Body of pancreas (tissue), 4 donors: ENCODE data around the gene RMRP. TPM values are rescaled to one million over a fixed set of nuclear protein-coding genes. Genes with fewer than 3 reads are reported as not detected.

Experiments
- ATAC-seq: fragments of 150-250 bp; one replicate; pipeline ENCODE4 v1.9.1; 2016
- DNase-seq, 4 donors: peaks; one replicate each; pipeline ENCODE4 v3.0.0-alpha.2; 2019
- H3K27ac ChIP-seq, 4 donors: fragments of 200-600 bp; sonication (generic); 1 replicate in 3 of 4; 2 replicates in 1 of 4; pipeline versions ENCODE4 v1.5.1 to v1.6.1; 2016 to 2019; ENCODE audit warnings: mild to moderate bottlenecking in 1 of 4, mixed read lengths in 1 of 4, moderate library complexity in 1 of 4
- H3K27me3 ChIP-seq, 2 donors: fragments of 200-600 bp; sonication (generic); one replicate each; pipeline ENCODE4 v1.6.0; 2016; ENCODE audit warnings: mild to moderate bottlenecking in 1 of 2
- H3K36me3 ChIP-seq, 2 donors: fragments of 200-600 bp; sonication (generic); replicated peaks in 1 of 2; 2 replicates each; pipeline ENCODE4 v1.5.1; 2016; ENCODE audit warnings: low read depth in 2 of 2; ENCODE audit not compliant: insufficient read depth in 1 of 2
- H3K4me1 ChIP-seq: fragments of 200-600 bp; sonication (generic); one replicate; pipeline ENCODE4 v1.6.0; 2016
- H3K4me3 ChIP-seq, 2 donors: fragments of 200-600 bp; sonication (generic); 1 replicate in 1 of 2; 2 replicates in 1 of 2; pipeline ENCODE4 v1.5.1; 2016 to 2019
- H3K9me3 ChIP-seq, 3 donors: fragments of 200-600 bp; sonication (generic); 1 replicate in 2 of 3; 2 replicates in 1 of 3; pipeline ENCODE4 v1.5.1; 2016
- POLR2A ChIP-seq, 3 donors: fragments of 450-650 bp; IDR thresholded peaks; one replicate each; pipeline ENCODE4 v1.6.1; 2016; ENCODE audit warnings: antibody characterized with exemption in 3 of 3, mild to moderate bottlenecking in 2 of 3
- WGBS, 2 donors: methylation state at CpG; one replicate each; pipeline ENCODE4 v1.1.5; 2017; 5-methylcytosine and 5-hydroxymethylcytosine counted together
- intact Hi-C: fragments of 100-400 bp; cut with DNase I; formaldehyde crosslinking; loops from one replicate; pipeline ENCODE4 v1.15.1; 2023
- microRNA-seq, 2 donors: library from miRNA; unstranded; fragments of <30 nt; microRNA quantifications; one replicate each; pipeline ENCODE4, GENCODE V29; 2016; ENCODE audit warnings: borderline number of aligned reads in 2 of 2, borderline replicate concordance in 2 of 2
- small RNA-seq: library from RNA; depleted of rRNA; stranded (forward); fragments of <200 nt; gene quantifications from one replicate; pipeline ENCODE3, GENCODE V24; 2016
- total RNA-seq, 2 donors: library from RNA; depleted of rRNA; stranded (reverse); fragments of >200 nt; gene quantifications; one replicate each; pipeline ENCODE4 v1.1.0, GENCODE V29; 2016
- TF ChIP-seq, protein P1 (sequence below), 7 experiments: fragments of 450-650 bp in 4 of 7; fragments of 200-600 bp in 3 of 7; sonication (generic) in 3 of 7; IDR thresholded peaks; one replicate each; pipeline ENCODE4 v1.5.1; 2016 to 2019; ENCODE audit warnings: antibody characterized with exemption in 7 of 7

Gene RMRP
- total RNA-seq, 2 donors from 2014 or later: 887 to 2,577 TPM

GRCh38 chr9:35609820-35610163 lies 48.0 kb downstream of the RMRP start:
- Histone ChIP-seq H3K9me3 (no peaks in the 10 kb centered on the region), H3K27ac (no peak overlapping the region), H3K36me3 (peaks cover 0 to 2% of the 10 kb centered on the region in 2 donors), H3K4me1 (peaks cover 14% of the 10 kb centered on the region), H3K4me3 (no peak overlapping the region), H3K27me3 (no peaks in the 10 kb centered on the region)
- intact Hi-C loops: no loop called here
- WGBS, 2 donors: 87 to 90% methylated on average over 10 to 13 of the region's 13 CpGs
- TF ChIP-seq POLR2A (IDR thresholded peaks at IDR 0.05): no peak
- TF ChIP-seq, protein P1, sequence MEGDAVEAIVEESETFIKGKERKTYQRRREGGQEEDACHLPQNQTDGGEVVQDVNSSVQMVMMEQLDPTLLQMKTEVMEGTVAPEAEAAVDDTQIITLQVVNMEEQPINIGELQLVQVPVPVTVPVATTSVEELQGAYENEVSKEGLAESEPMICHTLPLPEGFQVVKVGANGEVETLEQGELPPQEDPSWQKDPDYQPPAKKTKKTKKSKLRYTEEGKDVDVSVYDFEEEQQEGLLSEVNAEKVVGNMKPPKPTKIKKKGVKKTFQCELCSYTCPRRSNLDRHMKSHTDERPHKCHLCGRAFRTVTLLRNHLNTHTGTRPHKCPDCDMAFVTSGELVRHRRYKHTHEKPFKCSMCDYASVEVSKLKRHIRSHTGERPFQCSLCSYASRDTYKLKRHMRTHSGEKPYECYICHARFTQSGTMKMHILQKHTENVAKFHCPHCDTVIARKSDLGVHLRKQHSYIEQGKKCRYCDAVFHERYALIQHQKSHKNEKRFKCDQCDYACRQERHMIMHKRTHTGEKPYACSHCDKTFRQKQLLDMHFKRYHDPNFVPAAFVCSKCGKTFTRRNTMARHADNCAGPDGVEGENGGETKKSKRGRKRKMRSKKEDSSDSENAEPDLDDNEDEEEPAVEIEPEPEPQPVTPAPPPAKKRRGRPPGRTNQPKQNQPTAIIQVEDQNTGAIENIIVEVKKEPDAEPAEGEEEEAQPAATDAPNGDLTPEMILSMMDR (IDR thresholded peaks at IDR 0.05): no peak
- no peak for ATAC-seq
- peak in 1 of 4 donors; percentile 20 for DNase-seq

GRCh38 chr9:35609001-35609819 lies 48.6 kb downstream of the RMRP start:
- H3K36me3 ChIP-seq: peaks cover 0 to 2% of the 10 kb centered on the region in 2 donors
- 87 to 91% methylated on average over 13 to 30 of the region's 31 CpGs for WGBS, 2 donors
- TF ChIP-seq, protein P1 (IDR thresholded peaks at IDR 0.05): no peak
- no peak for TF ChIP-seq POLR2A (IDR thresholded peaks at IDR 0.05)
- DNase-seq: no peak
- no peak for ATAC-seq
- no peaks in the 10 kb centered on the region for H3K27me3 ChIP-seq
- no peak overlapping the region for H3K4me3 ChIP-seq
- H3K9me3 ChIP-seq: no peaks in the 10 kb centered on the region
- H3K4me1 ChIP-seq: peaks cover 14% of the 10 kb centered on the region
- intact Hi-C loops: no loop called here
- H3K27ac ChIP-seq: no peak overlapping the region

DNA sequence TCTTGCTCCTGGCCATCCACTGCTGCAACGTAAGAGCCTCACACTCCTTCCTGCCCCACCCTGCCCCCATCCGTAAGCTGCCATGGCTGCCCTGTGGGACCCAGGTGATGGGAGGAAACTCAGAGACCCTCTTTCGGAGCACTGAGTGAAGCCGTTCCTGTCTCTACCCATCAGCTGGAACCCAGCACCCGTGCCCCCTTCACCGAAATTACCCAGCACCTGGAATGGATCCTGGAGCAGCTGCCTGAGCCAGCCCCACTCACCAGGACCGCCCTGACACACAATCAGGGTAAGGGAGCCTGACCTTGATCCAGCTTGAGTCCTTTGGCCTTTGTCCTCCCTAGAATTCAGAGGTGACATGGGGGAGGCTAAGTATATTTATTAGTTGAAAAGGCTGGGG lies 49.6 kb downstream of the RMRP start:
- no peak overlapping the region for H3K27ac ChIP-seq
- 92% methylated on average over 7 of the region's 7 CpGs for WGBS, 2 donors
- DNase-seq (no peak), ATAC-seq (no peak)
- H3K9me3 ChIP-seq: no peaks in the 10 kb centered on the region
- intact Hi-C loops: no loop called here
- no peaks in the 10 kb centered on the region for H3K27me3 ChIP-seq
- no peak overlapping the region for H3K4me3 ChIP-seq
- H3K4me1 ChIP-seq: peaks cover 19% of the 10 kb centered on the region
- peaks cover 0 to 2% of the 10 kb centered on the region in 2 donors for H3K36me3 ChIP-seq
- TF ChIP-seq, protein P1 (IDR thresholded peaks at IDR 0.05): no peak
- no peak for TF ChIP-seq POLR2A (IDR thresholded peaks at IDR 0.05)

Small RNAs within 50 kb of the gene (microRNA-seq; reads per million reads assigned to microRNA genes)
- 0 to 0.93 reads per million in 2 donors for gene MIR4667

Small RNAs within 50 kb of the gene (small RNA-seq; reads per million reads assigned to genes)
- gene MIR4667 (not detected), gene RMRP (not detected), gene RN7SL22P (not detected)

Other genes with a start within 250 kb of the RMRP start
- 10 to 100 TPM; 16.9 to 27.4 TPM for gene RUSC2, start 167.9 kb downstream of the RMRP start, total RNA-seq
- gene TESK1, start 52.8 kb downstream of the RMRP start, total RNA-seq: 10 to 100 TPM; 13.0 to 20.1 TPM
- gene CD72, start 39.6 kb downstream of the RMRP start, total RNA-seq: 1 to 10 TPM; 3.3 to 3.9 TPM
- under 1 TPM in 1 of 2 donors, not detected in 1; 0.26 TPM for gene SIT1, start 7.1 kb downstream of the RMRP start, total RNA-seq
- gene CCDC107, start 273 bp upstream of the RMRP start, total RNA-seq: 10 to 100 TPM; 15.8 to 42.2 TPM
- gene ARHGEF39, start 7.2 kb upstream of the RMRP start, total RNA-seq: under 1 TPM in 1 of 2 donors, not detected in 1; 0.26 TPM
- gene CA9, start 15.9 kb upstream of the RMRP start, total RNA-seq: 10 to 100 TPM in 1 of 2 donors, 1 to 10 TPM in 1; 2.6 to 21.8 TPM
- 100 to 1,000 TPM in 1 of 2 donors, 10 to 100 TPM in 1; 75.8 to 132 TPM for gene TPM2, start 31.9 kb upstream of the RMRP start, total RNA-seq
- gene TLN1, start 74.2 kb upstream of the RMRP start, total RNA-seq: 100 to 1,000 TPM in 1 of 2 donors, 10 to 100 TPM in 1; 93.7 to 130 TPM
- 10 to 100 TPM; 31.9 to 32.6 TPM for gene CREB3, start 74.6 kb upstream of the RMRP start, total RNA-seq
- 100 to 1,000 TPM in 1 of 2 donors, 10 to 100 TPM in 1; 54.2 to 111 TPM for gene GBA2, start 91.2 kb upstream of the RMRP start, total RNA-seq
- 10 to 100 TPM; 15.3 to 18.1 TPM for gene RGP1, start 91.3 kb upstream of the RMRP start, total RNA-seq
- gene MSMP, start 96.3 kb upstream of the RMRP start, total RNA-seq: not detected
- gene NPR2, start 133.6 kb upstream of the RMRP start, total RNA-seq: 10 to 100 TPM in 1 of 2 donors, 1 to 10 TPM in 1; 5.4 to 20.1 TPM
- 1 to 10 TPM in 1 of 2 donors, not detected in 1; 1.6 TPM for gene SPAG8, start 154.2 kb upstream of the RMRP start, total RNA-seq
- 10 to 100 TPM; 33.3 to 35.0 TPM for gene HINT2, start 157.0 kb upstream of the RMRP start, total RNA-seq
- under 1 TPM in 1 of 2 donors, not detected in 1; 0.33 TPM for gene FAM221B, start 170.7 kb upstream of the RMRP start, total RNA-seq
- gene TMEM8B, start 171.2 kb upstream of the RMRP start, total RNA-seq: 1 to 10 TPM; 7.3 to 7.9 TPM
- not detected for gene OR13J1, start 212.4 kb upstream of the RMRP start, total RNA-seq
- 1 to 10 TPM in 1 of 2 donors, under 1 TPM in 1; 0.99 to 3.4 TPM for gene HRCT1, start 248.2 kb upstream of the RMRP start, total RNA-seq